Measurements from ENCODE around the gene KIF21B.

The KIF21B gene

GRCh38 chr1:201023517-201023902, at the start of gene KIF21B:
TSS of gene KIF21B (minus strand) at chr1:201023714. CDS start at chr1:201023383, 331 bp downstream.
- H2AFZ ChIP-seq (ENCODE audit: low read length): peak within 1 kb of the TSS; percentile 58; the same call in 1 of the 2 replicates

GRCh38 chr1:201072922-201073321, 49.4 kb upstream of the KIF21B start:
- Histone ChIP-seq H3K4me3 (ENCODE audit: low read length, poor library complexity, severe bottlenecking) (no peak overlapping the region), H3K36me3 (ENCODE audit: insufficient read depth, low read length) (no peaks in the 10 kb centered on the region), H3K9ac (ENCODE audit: low read depth, low read length, poor library complexity, severe bottlenecking) (no peak overlapping the region), H2AFZ (ENCODE audit: low read length) (no peak overlapping the region), H3K4me2 (ENCODE audit: low read depth, low read length, poor library complexity, severe bottlenecking) (no peak overlapping the region), H3K27me3 (ENCODE audit: insufficient read depth, low read length, poor library complexity, severe bottlenecking) (no peaks in the 10 kb centered on the region), H3K79me2 (ENCODE audit: insufficient read depth, low read length) (no peaks in the 10 kb centered on the region), H3K9me3 (ENCODE audit: insufficient read depth, low read depth, low read length) (no peaks in the 10 kb centered on the region), H3F3A (ENCODE audit: low read depth) (no peaks in the 10 kb centered on the region), H4K20me1 (ENCODE audit: insufficient read depth, low read length, poor library complexity, severe bottlenecking) (no peaks in the 10 kb centered on the region), H3K9me2 (replicated peaks; ENCODE audit: low read depth, low read length) (no peaks in the 10 kb centered on the region), H3K4me1 (ENCODE audit: insufficient read depth, low read length, poor library complexity, severe bottlenecking) (peaks cover 13% of the 10 kb centered on the region)
- no peak for TF ChIP-seq EZH2phosphoT487 (IDR thresholded peaks at IDR 0.05; ENCODE audit: borderline replicate concordance)
- TF ChIP-seq CTCF (conservative IDR thresholded peaks at IDR 0.05; ENCODE audit: low read length): no peak

More at GRCh38 chr1:201023517-201023902, at the start of gene KIF21B:
- Histone ChIP-seq H3K9me2 (replicated peaks; ENCODE audit: low read depth, low read length) (no peaks in the 10 kb centered on the region), H3K4me1 (ENCODE audit: insufficient read depth, low read length, poor library complexity, severe bottlenecking) (peaks cover 62% of the 10 kb centered on the region), H3K27me3 (ENCODE audit: insufficient read depth, low read length, poor library complexity, severe bottlenecking) (no peaks in the 10 kb centered on the region), H3K4me3 (ENCODE audit: low read length, poor library complexity, severe bottlenecking) (peak within 1 kb of the TSS; percentile 77), H3K9me3 (ENCODE audit: insufficient read depth, low read depth, low read length) (no peaks in the 10 kb centered on the region), H3F3A (ENCODE audit: low read depth) (peaks cover 11% of the 10 kb centered on the region), H3K4me2 (ENCODE audit: low read depth, low read length, poor library complexity, severe bottlenecking) (peak within 1 kb of the TSS; percentile 86), H4K20me1 (ENCODE audit: insufficient read depth, low read length, poor library complexity, severe bottlenecking) (no peaks in the 10 kb centered on the region), H3K79me2 (ENCODE audit: insufficient read depth, low read length) (peaks cover 39% of the 10 kb centered on the region), H3K36me3 (ENCODE audit: insufficient read depth, low read length) (no peaks in the 10 kb centered on the region), H3K9ac (ENCODE audit: low read depth, low read length, poor library complexity, severe bottlenecking) (peak within 1 kb of the TSS; percentile 88)
- TF ChIP-seq EZH2phosphoT487 (IDR thresholded peaks at IDR 0.05; ENCODE audit: borderline replicate concordance) (no peak), CTCF (conservative IDR thresholded peaks at IDR 0.05; ENCODE audit: low read length) (no peak)

GRCh38 chr1:201072149-201072548, 48.6 kb upstream of the KIF21B start:
- H3F3A ChIP-seq (ENCODE audit: low read depth): no peaks in the 10 kb centered on the region
- no peaks in the 10 kb centered on the region for H3K79me2 ChIP-seq (ENCODE audit: insufficient read depth, low read length)
- H3K9ac ChIP-seq (ENCODE audit: low read depth, low read length, poor library complexity, severe bottlenecking): no peak overlapping the region
- H3K9me3 ChIP-seq (ENCODE audit: insufficient read depth, low read depth, low read length): no peaks in the 10 kb centered on the region
- no peaks in the 10 kb centered on the region for H3K36me3 ChIP-seq (ENCODE audit: insufficient read depth, low read length)
- H3K4me2 ChIP-seq (ENCODE audit: low read depth, low read length, poor library complexity, severe bottlenecking): peak overlapping the region; percentile 28
- no peak overlapping the region for H2AFZ ChIP-seq (ENCODE audit: low read length)
- H3K9me2 ChIP-seq (replicated peaks; ENCODE audit: low read depth, low read length): no peaks in the 10 kb centered on the region
- H3K4me3 ChIP-seq (ENCODE audit: low read length, poor library complexity, severe bottlenecking): no peak overlapping the region
- H4K20me1 ChIP-seq (ENCODE audit: insufficient read depth, low read length, poor library complexity, severe bottlenecking): no peaks in the 10 kb centered on the region
- H3K4me1 ChIP-seq (ENCODE audit: insufficient read depth, low read length, poor library complexity, severe bottlenecking): peaks cover 13% of the 10 kb centered on the region
- TF ChIP-seq EZH2phosphoT487 (IDR thresholded peaks at IDR 0.05; ENCODE audit: borderline replicate concordance) (no peak), CTCF (conservative IDR thresholded peaks at IDR 0.05; ENCODE audit: low read length) (no peak)
- no peaks in the 10 kb centered on the region for H3K27me3 ChIP-seq (ENCODE audit: insufficient read depth, low read length, poor library complexity, severe bottlenecking)
